GM19351 (cell line): ENCODE measurements around the gene TRIB2.
"Not testable (repeated sequence)": the region's sequence is repeated elsewhere in the genome, so short reads cannot be mapped to it uniquely, and the experiment has no call there.

ENCODE experiments used
- ATAC-seq: cut with Tn5 transposase; IDR thresholded peaks from one replicate; pipeline ENCODE4 v1.9.1; 2021; ENCODE audit warnings: mild to moderate bottlenecking, moderate library complexity; ENCODE audit not compliant: unreplicated experiment

The TRIB2 gene

DNA sequence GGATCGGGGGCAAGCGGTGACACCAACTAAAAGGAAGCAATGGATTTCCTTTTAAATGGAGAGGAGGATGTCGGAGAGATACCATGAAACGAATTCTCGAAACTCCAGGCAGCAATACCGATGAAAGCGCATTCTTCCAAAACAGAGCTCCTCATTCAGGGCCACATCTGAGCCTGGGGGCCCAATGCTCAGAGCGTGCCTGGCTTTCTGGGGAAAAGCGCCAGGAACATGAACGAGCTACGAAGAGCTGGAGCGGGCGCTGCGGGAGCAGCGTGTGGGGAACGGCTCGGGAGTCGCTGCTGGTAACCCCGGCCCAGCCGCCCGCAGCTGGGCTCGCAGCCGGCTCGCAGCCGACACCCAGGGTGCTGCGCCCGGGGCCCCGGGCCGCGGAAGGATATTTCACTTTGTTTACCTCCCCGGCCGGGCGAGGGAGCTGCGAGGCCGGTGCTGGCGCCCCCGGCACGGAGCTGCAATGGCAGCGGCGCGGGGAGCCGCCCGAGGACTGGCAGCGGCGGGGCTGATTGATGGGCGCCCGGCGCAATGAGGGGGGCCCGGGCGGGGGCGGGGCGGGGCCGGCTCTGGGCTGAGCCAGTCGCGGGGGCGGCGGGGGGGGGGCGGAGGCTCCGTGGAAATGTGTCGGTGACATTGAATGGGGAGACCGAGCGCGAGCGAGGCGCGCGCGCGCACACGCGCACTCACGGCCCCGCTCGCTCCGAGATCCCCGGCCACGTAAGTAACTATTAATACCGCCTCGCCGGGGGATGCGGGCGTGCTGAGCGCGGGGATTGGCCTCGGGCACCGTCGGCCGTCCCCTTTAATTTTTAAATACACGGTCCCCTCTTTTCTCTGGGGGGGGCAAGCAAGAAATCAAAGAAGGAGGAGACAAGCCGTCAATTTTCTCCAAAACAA lies at the start of gene TRIB2:
TSS of gene TRIB2 (plus strand) at position 655 of the 909 bp plus-strand sequence. CDS start 1,372 bp downstream, outside the sequence.
- peak; percentile 69 for ATAC-seq

DNA sequence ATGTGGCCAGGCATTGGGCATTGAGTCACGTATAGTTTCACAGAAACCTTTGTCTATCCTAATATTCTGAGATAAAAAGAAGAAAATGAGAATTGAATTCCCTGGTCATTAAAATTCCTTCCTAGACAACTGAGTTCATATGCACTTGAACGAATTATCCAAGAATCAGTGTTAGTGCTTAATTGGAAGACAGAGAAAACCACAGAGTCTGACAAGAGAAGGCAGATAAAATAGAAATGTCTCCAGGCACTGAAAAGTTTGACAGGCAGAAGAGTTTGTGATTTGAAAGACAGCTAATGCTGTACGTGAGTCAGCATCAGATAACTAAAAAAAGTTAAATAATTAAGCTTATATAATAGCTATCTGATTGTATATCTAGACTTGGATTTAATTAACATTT lies 47.7 kb upstream of the TRIB2 start:
- no peak for ATAC-seq

DNA sequence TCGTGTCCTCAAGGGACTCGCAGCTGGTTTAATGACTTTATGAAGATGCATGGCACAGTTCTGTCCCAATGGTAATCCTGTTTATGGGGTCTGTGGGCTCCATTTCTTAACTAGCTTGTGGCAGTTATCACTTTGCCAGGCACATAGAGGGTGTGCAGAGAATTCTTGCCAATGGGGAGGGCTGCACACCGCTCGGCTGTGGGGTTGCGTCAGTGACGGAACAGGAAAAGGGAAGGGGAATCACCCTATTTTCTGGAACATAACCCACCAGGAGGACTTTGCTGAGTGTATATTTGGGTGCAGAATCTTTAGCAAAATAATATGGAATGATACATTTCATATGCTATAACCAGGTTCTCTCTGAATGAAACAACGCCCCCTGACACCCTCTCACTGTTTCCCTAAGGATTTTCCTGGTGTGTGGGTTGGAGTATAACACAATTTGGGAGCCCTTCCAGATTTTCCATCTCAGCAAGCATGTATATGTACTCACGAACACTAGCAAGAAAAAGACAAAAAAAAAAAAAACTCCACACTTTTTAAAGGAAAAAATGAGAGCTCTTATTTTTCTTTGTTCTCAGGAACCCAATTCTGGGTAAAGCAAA lies 43.9 kb upstream of the TRIB2 start:
- no peak for ATAC-seq

DNA sequence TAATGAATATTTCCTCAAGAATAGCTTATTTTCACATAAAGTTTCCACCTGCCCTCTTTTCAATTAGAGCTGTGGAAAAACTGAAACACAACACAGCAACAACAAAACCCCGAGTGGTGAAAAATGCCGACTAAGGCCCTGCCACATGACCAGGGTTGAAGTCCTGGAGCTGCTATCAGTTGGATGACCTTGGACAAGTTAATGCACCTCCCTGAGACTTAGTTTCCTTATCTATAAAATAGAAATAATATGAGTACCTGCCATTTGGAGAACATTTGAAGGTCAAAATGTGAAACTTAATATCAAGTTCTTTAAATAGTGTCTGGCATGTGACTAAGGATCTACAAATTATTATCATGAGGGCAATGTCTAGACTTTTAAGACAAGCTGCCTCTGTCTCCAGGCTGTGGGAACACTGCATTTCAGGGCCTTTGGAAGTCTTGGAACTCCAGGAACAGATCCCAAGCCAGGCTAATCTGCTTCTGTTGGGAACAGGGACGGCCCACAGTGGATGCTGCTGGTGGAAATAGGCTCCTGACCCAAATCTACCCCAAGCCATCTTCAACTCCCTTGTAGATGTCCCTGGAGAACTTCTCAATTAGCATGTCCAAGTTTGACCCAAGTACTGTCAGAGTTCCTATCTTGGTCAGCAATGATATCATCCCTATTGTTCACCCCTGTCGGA lies 42.0 kb upstream of the TRIB2 start:
- ATAC-seq, result no peak

DNA sequence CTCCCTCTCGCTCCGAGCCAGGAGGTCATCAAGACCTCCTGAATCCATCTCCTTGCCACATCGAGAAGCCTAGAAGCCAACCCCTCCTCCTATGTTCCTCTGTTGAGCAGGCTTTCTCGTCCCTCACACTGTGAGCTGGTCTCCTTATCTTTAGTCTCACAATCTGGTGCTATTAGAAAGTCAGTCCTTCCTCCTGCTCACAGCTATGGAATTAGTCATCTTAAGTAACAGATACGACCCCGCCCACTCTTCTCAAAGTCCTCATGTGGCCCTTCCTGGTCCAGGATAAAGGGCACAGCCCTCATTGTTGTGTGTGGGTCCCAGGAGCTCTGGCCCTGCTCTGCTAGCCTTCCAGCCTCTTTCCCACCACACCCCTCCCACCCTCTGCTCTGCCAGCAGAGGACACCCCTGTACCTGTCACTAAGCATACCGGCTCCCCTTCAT lies 41.4 kb upstream of the TRIB2 start:
- ATAC-seq, result no peak

DNA sequence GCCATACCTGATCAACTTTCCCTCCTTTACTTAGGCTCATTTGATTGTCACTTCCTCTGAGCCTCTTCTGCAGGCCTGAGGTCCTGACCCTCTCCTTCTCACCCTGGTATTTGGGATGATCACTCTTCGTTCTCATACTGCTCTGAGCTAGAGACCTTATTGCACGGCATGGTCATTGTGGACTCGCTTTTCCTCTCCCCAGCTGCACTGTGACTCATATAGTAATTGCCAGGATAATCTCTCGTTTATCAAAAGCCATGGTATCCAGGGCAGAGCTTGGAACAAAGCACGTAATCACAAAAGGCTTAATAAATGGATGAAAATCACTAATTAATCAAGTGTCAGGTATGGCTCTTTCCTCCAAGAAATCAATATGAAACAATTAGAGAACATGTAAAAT lies 40.9 kb upstream of the TRIB2 start:
- no peak for ATAC-seq

DNA sequence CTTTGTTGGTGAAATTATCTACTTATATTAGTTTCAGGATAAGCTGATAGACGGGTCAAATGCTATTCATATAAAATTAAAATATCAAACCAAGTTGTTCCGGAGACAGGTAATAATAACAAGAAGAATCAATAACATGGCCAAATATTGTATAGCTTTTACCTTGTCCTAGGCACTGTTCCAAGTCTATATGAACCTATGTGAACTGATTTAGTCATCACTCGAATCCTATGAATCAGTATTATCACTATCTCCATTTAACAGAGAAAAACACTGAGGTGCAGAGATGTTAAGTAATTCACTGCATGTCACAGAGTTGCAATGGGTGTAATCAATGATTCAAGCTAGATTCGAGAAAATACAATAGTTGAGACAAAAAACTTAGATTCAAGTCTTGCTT lies 40.0 kb upstream of the TRIB2 start:
- no peak for ATAC-seq

DNA sequence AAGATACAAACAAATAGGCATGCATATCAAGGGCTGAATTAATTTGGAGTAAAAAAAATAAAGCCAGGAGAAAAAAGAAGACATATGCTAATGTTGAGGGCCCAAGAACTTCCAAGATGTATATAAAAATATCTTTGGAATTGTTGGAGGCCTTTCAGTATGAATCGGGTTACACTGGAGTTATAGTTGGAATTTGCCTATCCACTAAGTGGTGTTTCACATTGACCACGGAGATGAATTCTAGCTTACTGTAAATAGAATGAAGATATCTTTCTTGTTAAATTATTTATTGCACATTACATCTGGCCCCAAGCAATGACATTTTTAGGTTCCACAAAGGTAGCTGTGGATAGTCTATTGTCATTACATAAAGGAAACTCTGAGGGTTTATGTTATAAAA lies 38.5 kb upstream of the TRIB2 start:
- ATAC-seq, result no peak

DNA sequence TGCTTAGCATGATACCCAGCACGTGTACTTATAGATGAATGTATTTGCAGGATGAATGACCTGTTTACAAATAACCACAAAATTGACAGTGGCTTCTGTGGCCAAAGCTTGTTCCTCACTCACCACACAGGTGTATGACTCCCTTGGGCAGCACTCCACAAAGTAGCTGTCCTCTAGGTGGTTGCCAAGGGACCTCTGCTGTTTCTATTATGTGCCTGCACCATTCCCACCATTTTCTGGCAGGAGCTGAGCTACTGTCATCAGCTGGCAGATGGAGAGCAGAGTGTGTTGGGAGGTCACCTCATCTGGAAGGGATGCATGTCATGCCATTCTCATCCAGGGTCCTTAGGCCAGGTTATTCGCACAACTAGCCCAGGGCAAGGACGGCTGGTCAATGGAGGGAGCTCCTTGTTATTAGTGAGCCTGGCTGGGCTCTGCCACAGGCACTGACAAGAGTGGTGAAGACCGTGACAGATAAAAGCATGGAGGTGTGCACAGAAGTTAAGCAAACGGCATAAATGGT lies 37.1 kb upstream of the TRIB2 start:
- ATAC-seq, result no peak

DNA sequence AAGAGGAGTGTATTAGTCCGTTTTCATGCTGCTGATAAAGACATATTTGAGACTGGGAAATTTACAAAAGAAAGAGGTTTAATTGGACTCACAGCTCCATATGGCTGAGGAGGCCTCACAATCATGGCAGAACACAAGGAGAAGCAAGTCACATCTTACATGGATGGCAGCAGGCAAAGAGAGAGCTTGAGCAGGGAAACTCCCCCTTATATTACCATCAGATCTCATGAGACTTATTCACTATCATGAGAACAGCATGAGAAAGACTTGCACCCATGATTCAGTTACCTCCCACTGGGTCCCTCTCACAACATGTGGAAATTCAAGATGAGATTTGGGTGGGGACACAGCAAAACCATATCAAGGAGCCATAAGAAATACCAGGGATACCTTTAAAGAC lies 36.6 kb upstream of the TRIB2 start:
- not testable (repeated sequence) for ATAC-seq

DNA sequence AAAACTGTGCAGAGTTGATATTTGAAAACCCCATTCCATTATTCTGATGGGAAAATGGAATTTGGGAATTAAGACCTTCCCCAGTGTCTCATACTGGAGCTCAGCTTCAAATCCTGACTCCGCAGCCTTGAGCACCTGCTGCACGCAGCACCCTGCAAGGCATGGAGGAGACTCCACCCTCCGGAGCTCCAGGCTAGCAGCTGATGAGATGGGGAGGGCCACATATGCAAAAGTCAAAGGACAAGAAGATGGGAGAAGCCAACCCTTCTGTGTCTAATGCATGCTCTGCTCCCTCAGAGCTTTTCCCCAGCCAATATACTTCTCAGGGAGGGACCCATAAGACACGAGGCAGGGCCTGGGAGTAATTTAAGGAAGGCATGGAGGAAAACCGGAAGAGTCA lies 34.7 kb upstream of the TRIB2 start:
- no peak for ATAC-seq

DNA sequence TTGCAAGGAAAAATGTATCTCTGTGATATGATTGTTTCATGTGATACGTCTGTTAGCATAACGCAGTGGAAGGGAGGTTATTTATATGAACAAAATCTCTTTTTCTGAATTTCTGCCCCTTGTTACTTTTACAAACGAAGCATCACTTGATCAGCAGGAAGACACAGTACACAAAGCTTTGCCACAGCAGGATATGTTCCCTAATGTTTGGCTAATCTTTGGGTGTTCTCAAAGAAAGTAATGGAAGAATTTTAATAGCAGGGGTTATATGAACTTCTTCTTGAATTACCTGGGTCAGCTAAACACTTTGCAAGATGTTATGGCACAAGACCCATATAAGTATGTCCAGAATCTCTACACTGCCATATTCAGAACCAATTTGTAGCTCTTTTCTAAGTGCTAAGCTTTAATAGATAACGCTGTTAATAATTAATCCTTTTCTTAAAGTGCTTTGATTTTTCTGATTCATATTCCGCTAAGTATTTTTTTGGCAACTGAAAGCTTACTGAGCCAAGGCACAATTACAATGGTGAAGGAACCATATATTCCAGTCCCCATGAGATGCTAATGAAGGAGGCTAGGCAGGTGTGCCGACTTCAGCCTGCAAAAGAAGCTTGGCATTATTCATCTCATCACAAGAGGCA lies 33.2 kb upstream of the TRIB2 start:
- no peak for ATAC-seq

DNA sequence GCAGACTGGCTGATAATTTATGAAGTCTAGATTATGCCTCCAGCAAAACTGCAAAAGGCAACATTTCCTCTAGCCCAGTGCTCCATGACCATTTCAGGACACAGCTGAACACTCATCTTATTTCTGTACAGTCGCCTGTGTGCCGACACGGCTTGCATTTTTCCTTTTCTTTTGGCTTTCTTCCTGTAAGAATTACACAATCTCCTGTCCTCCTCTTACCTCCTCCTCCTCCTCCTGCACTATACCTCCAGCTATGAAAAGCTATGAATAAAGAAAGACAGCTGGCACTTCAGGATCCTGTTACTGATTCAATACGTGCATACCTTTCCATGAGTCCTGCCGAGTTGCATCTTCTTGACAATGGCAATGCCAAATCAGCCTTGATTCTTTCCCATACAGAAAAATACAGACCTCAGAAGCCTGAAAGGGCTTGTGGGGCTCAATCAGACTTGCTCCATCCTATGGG lies 32.2 kb upstream of the TRIB2 start:
- no peak for ATAC-seq

DNA sequence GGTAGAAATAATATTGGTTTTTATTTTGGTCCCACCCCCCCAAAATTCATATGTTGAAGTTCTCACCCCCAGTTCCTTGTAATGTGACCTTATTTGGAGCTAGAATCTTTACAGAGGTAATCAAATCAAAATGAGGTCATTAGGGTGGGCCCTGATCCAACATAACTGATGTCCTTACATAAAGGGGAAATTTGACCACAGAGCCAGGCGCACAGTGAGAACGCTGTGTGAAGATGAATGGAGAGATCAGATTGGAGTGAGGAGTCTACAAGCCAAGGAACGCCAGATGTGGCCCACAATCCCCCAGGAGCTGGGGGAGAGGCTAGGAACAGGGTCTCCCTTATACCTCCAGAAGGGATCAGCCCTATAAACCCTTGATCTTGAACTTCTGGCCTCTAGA lies 31.6 kb upstream of the TRIB2 start:
- no peak for ATAC-seq

DNA sequence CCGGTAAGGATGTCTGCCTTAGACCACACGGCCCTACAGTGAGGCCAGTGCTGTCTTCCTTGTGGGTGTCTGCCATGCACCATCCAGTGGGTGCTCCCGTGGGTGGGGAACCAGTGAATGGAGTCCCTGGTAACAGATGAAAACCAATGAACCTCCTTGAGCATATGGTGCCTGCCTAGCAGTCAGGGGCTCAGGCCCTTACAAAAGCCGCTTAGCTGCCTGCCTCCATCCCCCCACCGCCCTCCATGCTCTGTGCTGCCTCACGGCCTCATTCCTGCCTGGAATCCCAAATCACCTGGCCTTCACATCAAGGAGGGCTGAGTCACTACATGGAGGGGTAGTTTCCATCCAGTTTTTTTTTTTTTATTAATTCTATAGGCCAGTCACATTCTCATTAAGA lies 30.8 kb upstream of the TRIB2 start:
- no peak for ATAC-seq

DNA sequence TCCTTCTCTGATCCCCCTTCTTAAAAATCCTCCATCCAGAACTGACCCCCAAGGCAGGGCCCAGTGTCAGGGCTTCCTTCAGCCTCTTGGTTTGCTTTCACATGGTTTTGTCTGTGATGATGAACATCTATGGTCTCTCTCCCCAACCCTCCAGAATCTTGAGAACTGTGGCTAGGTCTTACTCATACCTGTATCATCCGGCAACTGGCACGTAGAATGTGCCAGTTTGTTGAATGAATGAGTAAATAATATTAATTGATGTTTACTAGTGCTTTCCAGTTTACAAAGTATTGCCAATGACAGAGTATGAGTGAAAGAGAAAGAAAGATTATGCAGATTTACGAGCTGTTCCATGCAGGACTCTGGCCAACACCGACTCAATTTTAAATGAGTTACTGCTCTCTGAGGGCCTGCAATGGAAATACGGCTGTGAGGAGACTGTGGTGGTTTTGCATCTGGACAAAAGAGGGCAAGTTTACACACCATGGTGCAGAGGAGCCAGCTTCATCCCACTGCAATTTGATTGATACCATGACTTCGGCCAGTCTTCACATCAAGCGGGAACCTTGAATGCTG lies 29.9 kb upstream of the TRIB2 start:
- no peak for ATAC-seq

DNA sequence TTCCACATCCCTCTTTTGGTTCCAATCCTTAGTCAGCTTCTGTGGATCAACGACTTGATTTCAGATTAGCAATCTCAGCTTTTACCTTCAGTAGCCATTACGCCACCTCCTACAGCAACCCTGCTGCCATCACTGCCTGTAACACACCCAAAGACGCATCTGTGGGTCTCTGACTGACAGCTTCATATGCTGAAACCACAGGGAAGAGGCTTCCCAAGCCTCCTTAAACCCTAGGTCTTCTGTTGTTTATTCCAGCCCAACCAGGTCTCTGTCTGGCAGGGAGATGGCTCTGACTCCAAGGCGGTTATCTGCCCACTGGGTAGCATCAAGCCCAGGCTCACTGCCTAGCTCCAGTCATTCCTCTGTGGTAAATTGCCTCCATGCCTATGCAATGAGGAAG lies 28.6 kb upstream of the TRIB2 start:
- no peak for ATAC-seq

DNA sequence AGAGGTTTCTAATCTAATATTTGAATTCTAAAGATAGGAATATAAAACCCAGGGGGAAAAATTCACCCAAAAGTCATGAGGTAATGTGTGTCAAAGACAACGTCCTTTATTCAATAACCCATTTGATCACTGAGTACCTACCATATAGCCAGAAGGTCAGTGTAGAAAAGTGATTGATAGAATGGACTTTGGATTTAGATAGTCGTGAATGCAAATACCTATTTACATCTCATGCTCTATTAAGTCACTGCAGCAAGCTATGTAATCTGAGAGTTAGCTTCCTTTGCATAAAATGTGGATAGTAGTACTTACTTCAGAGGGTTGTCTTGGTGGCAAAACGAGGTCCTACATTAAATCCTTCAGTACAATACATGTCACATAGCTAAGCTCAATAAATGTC lies 27.8 kb upstream of the TRIB2 start:
- ATAC-seq, result no peak

DNA sequence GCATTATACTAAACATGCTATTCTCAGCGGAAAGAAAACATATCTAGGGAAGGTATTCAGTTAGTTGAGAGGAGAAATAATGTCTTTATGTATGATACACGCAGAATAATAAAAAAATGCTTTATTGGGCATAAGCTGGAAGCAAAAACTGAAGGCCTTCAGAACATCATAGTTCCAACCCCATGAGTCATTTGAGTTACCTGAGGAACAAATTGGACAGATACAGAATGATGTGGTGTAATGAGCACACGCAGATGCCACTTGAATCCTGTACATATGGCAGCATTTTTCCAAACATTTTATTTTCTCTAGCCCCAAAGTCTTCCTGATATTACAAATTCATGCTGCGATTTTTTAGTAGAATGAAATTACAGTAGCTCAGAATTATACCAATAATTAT lies 23.2 kb upstream of the TRIB2 start:
- ATAC-seq, result no peak

DNA sequence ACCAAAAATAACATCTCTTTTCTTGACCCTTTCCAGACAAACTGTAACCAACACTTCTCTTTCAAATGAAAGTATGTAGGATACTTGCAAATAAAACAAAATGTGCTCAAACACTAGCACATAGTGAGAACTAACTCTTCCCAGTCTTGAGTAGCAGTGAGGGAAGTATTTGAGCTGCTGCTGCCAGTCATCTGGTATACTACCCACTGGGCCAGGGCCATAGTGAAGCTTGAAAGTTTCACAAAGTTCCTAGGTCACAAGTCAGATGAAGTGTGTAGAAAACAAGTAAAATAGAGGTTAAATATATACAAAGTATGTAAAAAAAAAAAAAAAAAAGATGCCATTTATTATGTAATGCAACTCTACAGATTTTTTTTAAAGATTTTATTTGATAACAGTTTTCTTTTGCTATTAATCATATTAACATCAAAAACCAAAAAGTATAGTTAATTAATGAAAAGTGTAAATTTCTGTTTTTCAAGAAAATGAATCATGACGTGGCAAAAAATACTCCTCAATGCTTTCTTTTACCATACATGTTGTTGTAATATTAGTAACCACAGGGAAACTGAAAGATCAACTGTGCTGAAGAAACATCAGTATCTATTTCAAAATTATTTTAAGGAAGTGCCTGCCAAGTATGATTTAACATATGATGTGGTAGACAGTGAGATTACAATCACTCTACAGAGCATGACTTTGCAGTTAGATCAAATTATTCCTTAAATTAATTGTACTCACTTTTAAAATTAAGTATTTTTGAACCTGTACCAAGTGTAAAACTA lies 21.6 kb upstream of the TRIB2 start:
- ATAC-seq, result peak; percentile 96
